Heart left ventricle (tissue), 13 donors: ENCODE results near the gene GAK.

ENCODE experiments used
- CTCF ChIP-seq, 12 donors: fragments of 200-600 bp; sonication (generic) in 4 of 12; IDR thresholded peaks; one replicate each; pipeline versions ENCODE4 v1.5.0 to v1.8.0; 2018 to 2022; ENCODE audit warnings: antibody characterized with exemption in 12 of 12, mild to moderate bottlenecking in 5 of 12
- POLR2A ChIP-seq, 2 donors: fragments of 450-650 bp; IDR thresholded peaks; one replicate each; pipeline ENCODE4 v1.6.1; 2017; ENCODE audit warnings: antibody characterized with exemption in 2 of 2, mild to moderate bottlenecking in 2 of 2, moderate library complexity in 2 of 2
- donor health status: ischemic (EF 13 %, LVEDD 7.1; RV severe dilation, severe dysfunction).
- donor health status: DM: no; HTN: yes; CAD: no.
- donor health status: DM: no; HTN: no; CAD: no.
- donor health status: ischemic (EF 25% LVEDD 6.9; RV normal size, moderate dysfunction).
- donor health status: ischemic (EF 25% LVEDD 5.7; RV mildly dilated, moderate dysfunction).
- donor health status: ischemic (EF 35%, LVEDD 5.7; RV mildly dilated, moderate dysfunction).
- donor health status: nonischemic (EF 11% LVEDD 7.7; RV severe dilation, severe dysfunction).
- donor health status: DM: yes; HTN: yes; CAD: no.
- donor health status: PGD.
- donor health status: ischemic (EF 29% LVEDD 5.4; RV normal size, mild dysfunction).
- donor health status: nonischemic (EF 23%, LVEDD 6.1; RV moderate dilation, normal function).

- TF ChIP-seq CTCF (IDR thresholded peaks at IDR 0.05) (no peak), POLR2A (IDR thresholded peaks at IDR 0.05) (no peak)
These were observed 42.6 kb downstream of the GAK start for GRCh38 chr4:889516-889915.
